Activated CD4-positive, alpha-beta T cell treated with anti-CD3 and anti-CD28 coated beads, Interleukin-10, Interleukin-2, amounts not matched to agents 100 ng/mL and 50 ng/mL, durations not matched to agents 16 hours and 8 hours (primary cell): Measurements from ENCODE around the gene FHIT.

ENCODE experiments used
- DNase-seq: peaks from one replicate; pipeline ENCODE4 v3.0.0-alpha.2; 2020

The FHIT gene

DNA sequence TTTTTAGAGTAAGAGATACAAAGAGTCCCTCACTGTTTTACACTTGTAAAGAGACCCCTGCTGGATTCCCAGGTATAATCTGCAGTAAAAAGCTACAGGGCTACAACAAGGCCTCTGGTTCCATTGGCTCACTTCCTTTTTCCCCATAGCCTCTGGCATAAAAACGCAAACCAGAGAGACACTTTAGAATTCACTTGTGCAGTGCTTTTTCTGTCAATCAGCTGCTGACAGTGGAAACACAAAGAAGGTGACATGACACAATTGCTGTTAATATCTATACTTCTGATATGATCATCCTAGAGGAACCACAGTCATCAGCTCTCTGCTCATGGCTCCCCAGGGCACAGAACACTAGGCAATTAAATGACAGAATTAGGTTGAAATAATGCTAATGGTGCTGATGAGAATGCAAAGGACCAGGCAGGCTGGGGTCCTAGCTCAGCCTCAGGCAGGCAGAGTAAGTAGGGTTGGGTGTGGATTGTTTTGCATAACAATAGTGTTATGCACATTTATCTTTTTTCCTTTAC, 1533.5 kb downstream of the FHIT start:
- DNase-seq = peak; percentile 49

DNA sequence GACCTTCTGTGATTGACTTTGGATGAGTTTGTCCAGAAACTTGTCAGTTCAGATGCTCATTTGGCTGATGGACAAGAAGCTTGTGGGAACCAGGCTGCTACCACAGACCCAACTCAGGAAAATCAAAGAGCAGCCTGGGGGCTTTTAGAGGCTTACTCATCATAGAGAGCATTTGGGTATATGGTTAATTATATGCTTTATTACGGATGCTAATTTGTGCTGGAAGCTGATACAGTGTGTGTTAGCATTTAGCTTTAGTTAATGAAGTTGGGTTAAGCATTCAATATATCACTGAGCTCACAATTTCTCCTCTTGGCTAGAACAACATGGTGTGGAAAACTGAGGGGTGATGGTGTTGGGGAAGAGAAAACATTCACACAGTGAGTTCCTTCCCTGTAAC, 1537.2 kb downstream of the FHIT start:
- DNase-seq = no peak

DNA sequence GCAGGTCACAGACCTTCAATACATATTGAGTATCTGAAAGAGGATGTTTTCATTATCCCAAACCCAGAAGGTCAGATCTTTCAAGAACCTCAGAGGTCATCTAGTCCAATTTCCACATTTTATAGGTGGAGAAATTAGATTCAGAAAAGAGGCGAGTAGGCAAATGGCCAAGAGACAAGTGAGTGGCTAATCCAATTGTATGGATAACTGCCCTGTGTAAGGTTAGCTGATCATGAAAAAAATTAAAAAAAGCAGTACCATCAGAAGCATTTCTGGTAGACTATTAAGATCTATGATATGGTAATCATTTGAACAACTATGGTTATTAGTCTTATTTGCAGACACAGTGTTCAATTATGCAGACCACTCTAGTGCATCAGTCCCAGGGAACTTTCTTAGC, 1540.7 kb downstream of the FHIT start:
- DNase-seq = no peak

DNA sequence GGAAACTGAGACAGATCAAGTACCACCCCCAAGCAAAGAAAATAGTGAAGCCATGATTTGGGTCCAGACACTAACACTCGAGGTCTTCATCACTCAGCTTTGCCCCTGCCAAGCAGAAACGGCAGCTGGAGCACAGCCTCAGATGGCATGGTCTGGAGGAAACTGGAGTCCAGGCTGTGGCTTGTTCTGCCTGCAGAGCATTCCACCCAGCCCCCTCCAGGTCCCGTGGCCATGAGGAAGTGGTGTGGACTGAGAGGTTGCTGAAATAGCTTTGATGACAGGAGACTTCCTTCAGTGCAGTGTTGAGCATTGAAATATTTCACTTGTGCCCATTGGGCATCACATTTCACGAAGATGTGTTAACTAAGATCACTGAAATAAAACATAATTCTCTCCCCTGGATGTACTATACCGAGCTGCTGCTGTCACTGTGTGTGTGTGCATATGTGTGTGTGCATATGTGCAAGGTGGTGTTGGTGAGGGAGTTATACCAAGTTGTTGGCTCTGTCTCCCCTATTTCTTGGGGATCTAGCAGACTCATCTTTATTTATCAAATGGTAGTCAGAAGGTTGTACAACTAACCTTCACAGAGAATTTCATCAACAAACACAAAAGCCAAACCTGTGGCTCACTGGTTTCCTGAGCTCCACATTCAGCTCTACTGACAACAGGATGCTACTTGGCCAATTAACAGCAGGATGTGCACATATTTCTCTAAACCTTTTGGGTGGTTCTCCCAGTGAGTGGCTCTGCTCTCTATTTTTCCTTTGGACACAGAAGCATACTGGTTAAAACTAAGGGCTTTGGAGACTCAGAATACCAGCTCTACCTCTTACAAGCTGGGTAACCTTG, 1541.3 kb downstream of the FHIT start:
- no peak for DNase-seq

GRCh38 chr3:59708202-59708601, 1543.0 kb downstream of the FHIT start:
- DNase-seq = no peak

DNA sequence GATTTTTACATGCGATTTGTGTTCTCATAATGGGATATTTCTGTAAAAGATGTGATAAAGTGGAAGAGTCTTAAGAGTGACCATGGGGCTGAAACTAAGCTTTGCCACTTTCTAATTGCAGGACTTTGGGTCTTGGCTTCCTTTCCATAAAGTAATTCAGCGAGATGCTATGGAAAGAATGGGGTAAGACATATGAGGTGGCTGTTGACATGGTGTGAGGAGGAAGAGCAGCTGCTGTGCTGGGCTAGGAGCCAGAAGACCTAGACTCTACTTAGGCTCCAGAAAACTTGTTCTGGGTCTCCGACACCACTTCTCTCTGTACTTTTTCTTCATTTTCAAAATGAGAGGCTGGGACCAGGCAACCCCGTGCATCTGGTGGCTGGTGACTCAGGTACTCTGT, 1547.0 kb downstream of the FHIT start:
- DNase-seq = no peak

- no peak for DNase-seq
These were observed 1551.5 kb downstream of the FHIT start for GRCh38 chr3:59699648-59700320.
